ENCODE measurements around the gene KLHL34.

Gene KLHL34

DNA sequence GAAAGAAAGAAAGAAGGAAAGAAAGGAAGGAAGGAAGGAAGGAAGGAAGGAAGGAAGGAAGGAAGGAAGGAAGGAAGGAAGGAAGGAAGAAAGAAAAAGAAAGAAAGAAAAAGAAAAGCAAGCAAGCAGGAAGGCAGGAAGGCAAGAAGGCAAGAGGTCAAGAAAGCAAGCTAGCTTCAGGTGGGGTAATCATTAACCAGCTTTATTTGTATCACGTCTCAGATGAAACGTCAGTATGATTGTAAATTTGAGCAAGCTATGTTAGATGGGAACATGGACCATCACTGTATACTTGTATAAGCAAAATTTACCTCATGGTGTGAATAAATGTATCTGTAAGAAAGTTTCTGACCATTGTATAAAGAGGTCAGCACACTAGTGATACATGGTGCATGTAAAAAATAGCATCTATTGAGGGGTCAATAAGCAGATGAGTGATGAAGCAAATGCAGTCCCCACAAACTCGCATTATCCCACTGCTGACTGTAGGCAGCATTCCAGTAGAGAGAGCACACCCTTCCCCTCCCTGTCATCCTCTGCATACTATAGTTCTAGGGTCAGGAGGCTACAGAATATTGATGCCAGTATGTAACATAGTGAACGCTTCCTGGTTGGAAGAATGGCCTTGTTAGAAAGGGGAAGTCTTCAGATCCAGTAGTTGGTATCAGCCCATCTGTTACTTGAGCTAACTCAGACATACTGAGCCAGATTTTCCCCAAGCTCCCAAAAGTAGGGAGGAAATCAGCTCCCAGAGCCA lies 16.5 kb upstream of the KLHL34 start:
- TF ChIP-seq ZNF384 (IDR thresholded peaks at IDR 0.05) (no peak), ELF4 (IDR thresholded peaks at IDR 0.05) (no peak), CTBP1 (IDR thresholded peaks at IDR 0.05; ENCODE audit: borderline replicate concordance) (no peak), ARNT (IDR thresholded peaks at IDR 0.05) (no peak), BHLHE40 (IDR thresholded peaks at IDR 0.05; ENCODE audit: borderline replicate concordance) (no peak)
- ChIA-PET POLR2A (no interaction called here), CTCF (no interaction called here)
- no peak for DNase-seq (ENCODE audit: extremely low spot score)

DNA sequence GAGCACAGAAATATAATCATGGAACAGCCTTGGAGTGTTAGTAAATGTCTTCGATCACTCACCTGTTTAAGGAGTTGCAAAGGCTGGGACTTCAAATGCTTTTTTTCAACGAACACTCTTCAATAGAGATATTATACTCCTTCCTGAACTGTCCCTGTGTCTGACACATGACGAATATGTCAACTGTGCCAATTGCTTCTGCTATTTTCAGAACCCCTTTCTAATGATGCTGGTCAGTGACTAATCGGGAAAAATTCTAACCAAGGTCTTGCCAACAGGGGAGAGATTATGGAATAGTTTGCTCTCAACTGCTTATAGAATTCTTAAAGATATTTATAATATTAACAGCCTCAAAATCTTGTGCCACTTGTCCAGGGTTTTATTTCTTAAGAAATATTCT lies 8.5 kb upstream of the KLHL34 start:
- no peak for TF ChIP-seq SP1 (IDR thresholded peaks at IDR 0.05)
- no peak for TF ChIP-seq FOXM1 (IDR thresholded peaks at IDR 0.05; ENCODE audit: borderline replicate concordance)
- no peak for TF ChIP-seq ARNT (IDR thresholded peaks at IDR 0.05)
- no peak for TF ChIP-seq ELF4 (IDR thresholded peaks at IDR 0.05)
- no peak for DNase-seq (ENCODE audit: extremely low spot score)
- POLR2A ChIA-PET = no interaction called here
- CTCF ChIA-PET = no interaction called here

DNA sequence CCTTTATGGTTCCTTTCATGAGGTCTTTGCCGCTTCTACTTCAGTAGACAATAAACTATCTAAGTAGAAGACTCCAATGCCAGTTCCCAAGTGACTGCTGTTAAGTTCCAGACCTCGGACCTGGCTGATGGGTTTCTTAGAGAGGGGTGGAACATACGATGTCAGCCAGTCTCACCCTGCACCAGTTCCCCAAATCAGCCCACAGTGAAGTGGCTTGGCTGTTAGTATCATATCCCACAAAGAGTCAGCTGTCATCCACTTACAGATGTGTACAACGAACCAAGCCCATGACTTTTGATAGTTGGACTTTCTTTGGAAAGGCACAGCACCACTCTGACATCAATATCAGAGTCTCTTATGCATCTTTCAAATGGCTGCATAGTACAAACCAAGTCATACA lies 8.1 kb upstream of the KLHL34 start:
- POLR2A ChIA-PET = no interaction called here
- no peak for DNase-seq (ENCODE audit: extremely low spot score)
- no peak for TF ChIP-seq ELF4 (IDR thresholded peaks at IDR 0.05)
- no peak for TF ChIP-seq CTBP1 (IDR thresholded peaks at IDR 0.05; ENCODE audit: borderline replicate concordance)
- TF ChIP-seq SP1 (IDR thresholded peaks at IDR 0.05) = no peak
- TF ChIP-seq NFRKB (IDR thresholded peaks at IDR 0.05) = no peak
- TF ChIP-seq L3MBTL2 (conservative IDR thresholded peaks at IDR 0.05) = no peak
- no peak for TF ChIP-seq LEF1 (IDR thresholded peaks at IDR 0.05; ENCODE audit: borderline replicate concordance)
- TF ChIP-seq BHLHE40 (IDR thresholded peaks at IDR 0.05; ENCODE audit: borderline replicate concordance) = no peak
- TF ChIP-seq, protein P1, sequence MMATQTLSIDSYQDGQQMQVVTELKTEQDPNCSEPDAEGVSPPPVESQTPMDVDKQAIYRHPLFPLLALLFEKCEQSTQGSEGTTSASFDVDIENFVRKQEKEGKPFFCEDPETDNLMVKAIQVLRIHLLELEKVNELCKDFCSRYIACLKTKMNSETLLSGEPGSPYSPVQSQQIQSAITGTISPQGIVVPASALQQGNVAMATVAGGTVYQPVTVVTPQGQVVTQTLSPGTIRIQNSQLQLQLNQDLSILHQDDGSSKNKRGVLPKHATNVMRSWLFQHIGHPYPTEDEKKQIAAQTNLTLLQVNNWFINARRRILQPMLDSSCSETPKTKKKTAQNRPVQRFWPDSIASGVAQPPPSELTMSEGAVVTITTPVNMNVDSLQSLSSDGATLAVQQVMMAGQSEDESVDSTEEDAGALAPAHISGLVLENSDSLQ (IDR thresholded peaks at IDR 0.05) = no peak
- no peak for TF ChIP-seq FOXA1 (IDR thresholded peaks at IDR 0.05)
- TF ChIP-seq FOXK2 (IDR thresholded peaks at IDR 0.05) = no peak
- TF ChIP-seq ZNF384 (IDR thresholded peaks at IDR 0.05) = no peak
- CTCF ChIA-PET = no interaction called here

DNA sequence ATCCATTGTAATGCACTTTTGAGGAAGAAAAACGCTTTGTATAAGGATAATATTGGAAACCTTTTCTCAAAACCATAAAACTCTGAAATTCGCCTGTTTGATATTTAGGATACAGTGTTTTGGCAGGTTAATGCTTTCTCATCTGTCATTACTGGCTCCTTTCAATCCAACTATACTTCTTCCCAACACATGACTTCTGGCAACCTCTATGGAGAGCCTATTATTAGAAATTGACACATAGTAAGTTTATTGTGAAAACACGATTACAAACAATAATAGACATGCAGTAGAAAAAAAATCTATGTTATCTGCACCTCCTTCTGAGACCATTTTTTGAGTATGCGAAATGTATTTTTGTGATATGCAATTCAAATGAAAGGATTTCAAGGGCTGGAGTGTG lies 4.6 kb upstream of the KLHL34 start:
- CTCF ChIA-PET = no interaction called here
- DNase-seq (ENCODE audit: extremely low spot score) = no peak
- POLR2A ChIA-PET = no interaction called here
- TF ChIP-seq ZNF384 (IDR thresholded peaks at IDR 0.05) (no peak), FOXK2 (IDR thresholded peaks at IDR 0.05) (no peak), LEF1 (IDR thresholded peaks at IDR 0.05; ENCODE audit: borderline replicate concordance) (no peak), ARNT (IDR thresholded peaks at IDR 0.05) (no peak), L3MBTL2 (conservative IDR thresholded peaks at IDR 0.05) (no peak), CTBP1 (IDR thresholded peaks at IDR 0.05; ENCODE audit: borderline replicate concordance) (no peak), NFRKB (IDR thresholded peaks at IDR 0.05) (no peak), FOXA1 (IDR thresholded peaks at IDR 0.05) (no peak), ELF4 (IDR thresholded peaks at IDR 0.05) (no peak), HDGF (IDR thresholded peaks at IDR 0.05; ENCODE audit: borderline replicate concordance) (no peak), FOXM1 (IDR thresholded peaks at IDR 0.05; ENCODE audit: borderline replicate concordance) (no peak), TARDBP (IDR thresholded peaks at IDR 0.05) (no peak), SP1 (IDR thresholded peaks at IDR 0.05) (no peak), BHLHE40 (IDR thresholded peaks at IDR 0.05; ENCODE audit: borderline replicate concordance) (no peak), SUZ12 (IDR thresholded peaks at IDR 0.05) (no peak)
- TF ChIP-seq, protein P1 (IDR thresholded peaks at IDR 0.05) = no peak

DNA sequence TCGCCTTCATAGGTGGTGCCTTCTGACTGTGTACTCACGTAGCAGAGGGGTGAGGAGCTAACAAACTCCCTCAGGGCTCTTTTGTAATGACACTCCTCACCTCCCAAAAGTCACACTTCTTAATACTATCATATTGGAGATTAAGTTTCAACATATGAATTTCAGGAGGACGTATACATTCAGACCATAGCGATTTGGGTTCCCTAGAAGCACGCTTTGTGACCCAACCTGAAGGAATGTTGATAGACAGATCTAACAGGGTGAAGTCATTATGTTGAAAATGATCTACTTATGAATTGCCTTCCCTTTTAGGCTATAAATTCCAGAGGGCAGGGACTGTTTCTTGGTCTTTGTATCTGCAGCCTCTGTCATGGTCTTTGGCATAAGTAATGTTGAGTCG lies 3.2 kb upstream of the KLHL34 start:
- TF ChIP-seq BHLHE40 (IDR thresholded peaks at IDR 0.05; ENCODE audit: borderline replicate concordance) = no peak
- no peak for TF ChIP-seq NFRKB (IDR thresholded peaks at IDR 0.05)
- CTCF ChIA-PET = no interaction called here
- POLR2A ChIA-PET = no interaction called here
- no peak for DNase-seq (ENCODE audit: extremely low spot score)

DNA sequence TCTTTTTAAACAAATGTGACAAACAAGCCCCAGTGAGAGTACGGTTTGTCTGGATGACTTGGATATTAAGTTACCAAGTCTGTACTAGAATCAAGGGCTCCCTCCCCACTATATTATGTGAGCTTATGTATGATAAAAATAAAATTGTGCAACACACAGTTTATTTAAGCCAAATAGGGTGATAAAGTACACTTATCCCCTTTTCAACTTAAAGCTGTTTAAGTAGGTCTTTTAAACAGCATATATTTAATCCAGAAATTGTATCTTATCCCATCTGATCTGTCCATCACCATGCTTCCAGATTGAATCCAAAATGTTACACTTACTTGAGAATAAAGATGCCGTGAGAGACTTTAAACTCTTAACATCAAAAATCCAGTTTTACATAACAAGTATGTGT lies 2.0 kb upstream of the KLHL34 start:
- CTCF ChIA-PET = no interaction called here

DNA sequence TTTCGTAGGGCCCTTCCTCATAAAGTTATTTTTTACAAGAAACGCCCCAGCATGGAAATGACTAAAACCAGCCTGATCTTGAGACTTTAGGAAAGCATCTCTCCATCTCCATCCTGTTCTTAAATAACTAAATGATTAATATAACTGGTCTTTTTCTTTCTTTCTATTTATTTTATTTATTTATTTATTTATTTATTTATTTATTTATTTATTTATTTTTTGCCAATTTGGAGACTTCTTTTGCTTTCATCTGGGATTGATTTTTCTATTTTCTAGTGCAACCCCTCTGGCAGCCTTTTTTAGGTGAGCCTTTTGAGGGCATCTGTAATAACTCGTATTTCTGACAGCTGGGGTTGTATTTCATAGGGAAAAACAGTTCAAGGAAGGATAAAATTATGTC lies 1.2 kb upstream of the KLHL34 start:
- ChIA-PET CTCF (no interaction called here), POLR2A (no interaction called here)
- no peak for TF ChIP-seq FOXK2 (IDR thresholded peaks at IDR 0.05)
- TF ChIP-seq TARDBP (IDR thresholded peaks at IDR 0.05) = no peak
- no peak for TF ChIP-seq ARNT (IDR thresholded peaks at IDR 0.05)
- TF ChIP-seq SP1 (IDR thresholded peaks at IDR 0.05) = no peak
- TF ChIP-seq ZNF384 (IDR thresholded peaks at IDR 0.05) = no peak
- DNase-seq (ENCODE audit: extremely low spot score) = no peak

More for the DNA sequence above, 2.0 kb upstream of the KLHL34 start:
- POLR2A ChIA-PET = no interaction called here
- TF ChIP-seq, protein P1 (IDR thresholded peaks at IDR 0.05) = no peak
- TF ChIP-seq LEF1 (IDR thresholded peaks at IDR 0.05; ENCODE audit: borderline replicate concordance) (no peak), FOXM1 (IDR thresholded peaks at IDR 0.05; ENCODE audit: borderline replicate concordance) (no peak), ARNT (IDR thresholded peaks at IDR 0.05) (no peak), FOXK2 (IDR thresholded peaks at IDR 0.05) (no peak), BHLHE40 (IDR thresholded peaks at IDR 0.05; ENCODE audit: borderline replicate concordance) (no peak)
- DNase-seq (ENCODE audit: extremely low spot score) = no peak
